ENCODE measurements around the gene SMAD6.

Gene SMAD6

GRCh38 chr15:66713843-66714508 lies 11.9 kb downstream of the SMAD6 start:
- H3K4me3 ChIP-seq (ENCODE audit: low read depth, low read length): no peak overlapping the region
- ChIA-PET CTCF (interaction anchor here (1.3 to 19.8 kb wide), 4 partner anchors 9 to 150 kb away, joined by 3 to 234 read pairs (median 10); no protein-coding TSS in a partner anchor), POLR2A (interaction anchor here (1.6 to 1.7 kb wide), 2 partner anchors 10 to 13 kb away, joined by 4 to 6 read pairs; partner anchors contain the start of gene SMAD6)
- DNase-seq (ENCODE audit: low read depth, low spot score): no peak
- no peak for TF ChIP-seq CTCF (IDR thresholded peaks at IDR 0.05; ENCODE audit: insufficient read depth, low read length, missing control alignments)

- TF ChIP-seq CTCF (IDR thresholded peaks at IDR 0.05; ENCODE audit: insufficient read depth, low read length, missing control alignments): no peak
- POLR2A ChIA-PET: interaction anchor here (1.6 to 1.7 kb wide), 2 partner anchors 11 to 13 kb away, joined by 4 to 6 read pairs; partner anchors contain the start of gene SMAD6
- CTCF ChIA-PET: interaction anchor here (1.3 to 19.8 kb wide), 5 partner anchors 9 to 149 kb away, joined by 3 to 234 read pairs (median 9); no protein-coding TSS in a partner anchor
- no peak overlapping the region; the same call in 1 of the 2 replicates for H3K4me3 ChIP-seq (ENCODE audit: low read depth, low read length)
- DNase-seq (ENCODE audit: low read depth, low spot score): no peak
Measured at GRCh38 chr15:66714543-66714981, 12.5 kb downstream of the SMAD6 start.

- TF ChIP-seq CTCF (IDR thresholded peaks at IDR 0.05; ENCODE audit: insufficient read depth, low read length, missing control alignments): no peak
- H3K4me3 ChIP-seq (ENCODE audit: low read depth, low read length): no peak overlapping the region
- no peak for DNase-seq (ENCODE audit: low read depth, low spot score)
- ChIA-PET CTCF (interaction anchor here (1.3 to 19.8 kb wide), 4 partner anchors 8 to 137 kb away, joined by 3 to 234 read pairs (median 10); no protein-coding TSS in a partner anchor), POLR2A (interaction anchor here (1.6 to 1.7 kb wide), 2 partner anchors 11 to 14 kb away, joined by 4 to 6 read pairs; partner anchors contain the start of gene SMAD6)
Measured at GRCh38 chr15:66715181-66715624, 13.2 kb downstream of the SMAD6 start.

DNA sequence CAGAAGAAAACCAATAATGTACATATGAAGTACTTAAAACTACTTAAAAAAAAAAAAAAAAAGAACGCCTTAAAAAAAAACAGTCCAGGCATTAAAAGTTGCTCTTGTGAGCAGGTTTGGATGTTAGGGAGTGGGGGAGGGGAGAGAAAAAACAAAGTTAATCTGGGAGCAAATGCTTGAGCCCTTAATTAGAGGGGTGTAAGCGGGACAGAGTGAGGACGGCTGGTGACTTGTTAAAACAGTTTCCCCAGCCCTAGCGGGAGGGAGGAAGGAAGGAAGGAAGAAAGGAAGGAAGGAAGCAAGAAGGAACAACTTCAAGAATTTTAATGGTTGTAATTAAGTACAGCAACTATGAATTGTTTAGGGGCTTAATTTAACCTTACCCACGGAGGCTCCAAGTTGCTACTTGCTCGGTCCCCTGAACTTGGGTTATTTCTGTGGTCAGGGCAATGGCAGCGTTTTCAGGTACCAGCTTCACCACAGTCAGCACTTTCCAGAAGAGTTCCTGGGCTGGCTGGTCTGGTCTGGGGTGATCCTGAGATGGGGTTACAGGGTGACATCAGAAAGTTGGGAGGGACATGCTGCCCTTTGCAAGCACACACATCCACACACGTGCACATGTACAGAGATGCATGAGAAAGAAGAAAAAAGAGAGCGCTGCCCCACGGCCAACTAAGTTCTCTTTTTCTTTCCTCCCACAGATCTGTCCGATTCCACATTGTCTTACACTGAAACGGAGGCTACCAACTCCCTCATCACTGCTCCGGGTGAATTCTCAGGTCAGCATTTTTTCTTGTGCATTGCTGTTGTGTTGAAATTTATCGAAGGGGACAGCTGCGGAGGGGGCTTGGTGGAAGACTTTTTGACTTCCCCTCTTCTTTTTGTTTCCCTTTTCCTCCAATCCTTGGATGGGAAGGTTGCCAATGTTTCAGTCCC lies 14.0 kb downstream of the SMAD6 start:
- CTCF ChIA-PET: interaction anchor here (0.6 to 19.8 kb wide), 7 partner anchors 8 to 136 kb away, joined by 3 to 234 read pairs (median 5); no protein-coding TSS in a partner anchor
- TF ChIP-seq CTCF (IDR thresholded peaks at IDR 0.05; ENCODE audit: insufficient read depth, low read length, missing control alignments): no peak
- H3K4me3 ChIP-seq (ENCODE audit: low read depth, low read length): no peak overlapping the region
- POLR2A ChIA-PET: interaction anchor here (1.7 kb wide), 1 partner anchor 15 kb away, joined by 6 read pairs; the partner anchor contains the start of gene SMAD6
- DNase-seq (ENCODE audit: low read depth, low spot score): no peak

DNA sequence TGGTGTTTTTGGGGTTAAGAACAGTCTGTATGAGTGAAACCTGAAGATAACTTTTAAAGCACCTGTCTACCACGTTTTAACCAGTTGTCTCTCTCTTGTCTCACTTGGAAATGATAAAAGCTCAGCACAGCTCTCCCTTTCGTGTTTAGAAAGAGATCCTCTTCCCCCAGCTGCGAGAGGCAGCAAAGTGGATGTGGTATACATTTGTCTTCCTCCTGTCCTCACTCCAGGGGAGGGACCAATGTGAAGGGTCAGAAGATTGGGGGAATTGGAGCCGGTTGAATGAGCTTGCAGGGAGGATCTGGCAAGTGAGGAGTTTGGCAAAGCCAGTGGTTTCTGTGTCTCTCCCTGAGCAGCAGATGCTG lies 14.6 kb downstream of the SMAD6 start:
- POLR2A ChIA-PET: no interaction called here
- no peak overlapping the region for H3K4me3 ChIP-seq (ENCODE audit: low read depth, low read length)
- no peak for TF ChIP-seq CTCF (IDR thresholded peaks at IDR 0.05; ENCODE audit: insufficient read depth, low read length, missing control alignments)
- CTCF ChIA-PET: interaction anchor here (0.6 to 2.0 kb wide), 4 partner anchors 9 to 135 kb away, joined by 3 to 6 read pairs (median 4); no protein-coding TSS in a partner anchor
- DNase-seq (ENCODE audit: low read depth, low spot score): no peak

Data from AG04449 (cell line).